ENCODE data around the gene CCDC89. TPM values are rescaled to one million over a fixed set of nuclear protein-coding genes. Genes with fewer than 3 reads are reported as not detected.

Gene CCDC89
- total and polyA plus RNA-seq, 8 donors, result 0.25 to 10.4 (median 1.7) TPM

- H3K36me3 ChIP-seq, result peaks cover 0 to 34% (median 26%) of the 10 kb centered on the region in 4 donors
- no peak overlapping the region for H3K4me3 ChIP-seq
- intact Hi-C loops (cut with DNase I; ENCODE audit: low total_unique reads), result no loop called here
- 76 to 90% (median 85%) methylated on average over 1 of the region's 1 CpG for WGBS, 5 donors
- H3K27ac ChIP-seq, result no peak overlapping the region
- DNase-seq, result no peak
- H3K4me1 ChIP-seq, result peaks cover 0 to 8% (median 0%) of the 10 kb centered on the region in 4 donors
- no peaks in the 10 kb centered on the region for H3K27me3 ChIP-seq
- H3K9me3 ChIP-seq, result no peaks in the 10 kb centered on the region
- TF ChIP-seq POLR2A (IDR thresholded peaks at IDR 0.05) (no peak), POLR2AphosphoS5 (IDR thresholded peaks at IDR 0.05) (no peak), CTCF (IDR thresholded peaks at IDR 0.05) (no peak), EP300 (IDR thresholded peaks at IDR 0.05) (no peak)
Observed at GRCh38 chr11:85698195-85698594, 12.2 kb upstream of the CCDC89 start.

GRCh38 chr11:85697747-85698146 is 11.8 kb upstream of the CCDC89 start:
- TF ChIP-seq POLR2AphosphoS5 (IDR thresholded peaks at IDR 0.05) (no peak), POLR2A (IDR thresholded peaks at IDR 0.05) (no peak), EP300 (IDR thresholded peaks at IDR 0.05) (no peak), CTCF (IDR thresholded peaks at IDR 0.05) (no peak)
- Histone ChIP-seq H3K4me3 (no peak overlapping the region), H3K4me1 (peaks cover 0 to 8% (median 0%) of the 10 kb centered on the region in 4 donors), H3K27ac (no peak overlapping the region), H3K9me3 (no peaks in the 10 kb centered on the region), H3K36me3 (peaks cover 0 to 36% (median 28%) of the 10 kb centered on the region in 4 donors), H3K27me3 (no peaks in the 10 kb centered on the region)
- intact Hi-C loops (cut with DNase I; ENCODE audit: low total_unique reads), result no loop called here
- DNase-seq, result no peak
- 88 to 94% (median 91%) methylated on average over 2 of the region's 2 CpGs for WGBS, 5 donors

GRCh38 chr11:85695546-85695945 is 9.6 kb upstream of the CCDC89 start:
- Histone ChIP-seq H3K36me3 (peaks cover 0 to 44% (median 31%) of the 10 kb centered on the region in 4 donors), H3K27me3 (no peaks in the 10 kb centered on the region), H3K27ac (no peak overlapping the region), H3K4me1 (peaks cover 0 to 6% (median 0%) of the 10 kb centered on the region in 4 donors), H3K4me3 (no peak overlapping the region), H3K9me3 (no peaks in the 10 kb centered on the region)
- DNase-seq, result no peak
- TF ChIP-seq POLR2A (IDR thresholded peaks at IDR 0.05) (no peak), POLR2AphosphoS5 (IDR thresholded peaks at IDR 0.05) (no peak), EP300 (IDR thresholded peaks at IDR 0.05) (no peak), CTCF (IDR thresholded peaks at IDR 0.05) (no peak)
- intact Hi-C loops (cut with DNase I; ENCODE audit: low total_unique reads), result no loop called here

- peak overlapping the region in 1 of 5 donors; percentile 4 for H3K27ac ChIP-seq
- no peaks in the 10 kb centered on the region for H3K9me3 ChIP-seq
- DNase-seq, result peak in 1 of 2 donors; percentile 72
- intact Hi-C loops (cut with DNase I; ENCODE audit: low total_unique reads), result no loop called here
- H3K4me1 ChIP-seq, result no peaks in the 10 kb centered on the region
- peaks cover 0 to 47% (median 31%) of the 10 kb centered on the region in 4 donors for H3K36me3 ChIP-seq
- no peak overlapping the region for H3K4me3 ChIP-seq
- no peaks in the 10 kb centered on the region for H3K27me3 ChIP-seq
- no peak for TF ChIP-seq EP300 (IDR thresholded peaks at IDR 0.05)
- no peak for TF ChIP-seq POLR2AphosphoS5 (IDR thresholded peaks at IDR 0.05)
- TF ChIP-seq CTCF (IDR thresholded peaks at IDR 0.05), result peak in 4 of 7 experiments; percentile 24 to 38 (median 32)
- no peak for TF ChIP-seq POLR2A (IDR thresholded peaks at IDR 0.05)
- 88 to 100% (median 92%) methylated on average over 1 of the region's 1 CpG for WGBS, 5 donors
Observed at GRCh38 chr11:85694385-85694980, 8.5 kb upstream of the CCDC89 start.

Measured in stomach (tissue), 9 donors.